DOHH2 (cell line): ENCODE measurements around the gene TMEM9B.

Experiments
- EZH2phosphoT487 ChIP-seq: fragments of 200-600 bp; sonication (generic); IDR thresholded peaks from 2 replicates; pipeline ENCODE4 v1.6.1; 2017; ENCODE audit warnings: borderline replicate concordance, mild to moderate bottlenecking, antibody characterized with exemption, low read length, moderate library complexity, mixed read lengths
- TF ChIP-seq, protein P1 (sequence below): fragments of 200-600 bp; sonication (generic); IDR thresholded peaks from one replicate; pipeline ENCODE4 v1.5.1; 2014; ENCODE audit warnings: antibody characterized with exemption, mild to moderate bottlenecking, low read depth, low read length; ENCODE audit not compliant: poor library complexity, severe bottlenecking

DNA sequence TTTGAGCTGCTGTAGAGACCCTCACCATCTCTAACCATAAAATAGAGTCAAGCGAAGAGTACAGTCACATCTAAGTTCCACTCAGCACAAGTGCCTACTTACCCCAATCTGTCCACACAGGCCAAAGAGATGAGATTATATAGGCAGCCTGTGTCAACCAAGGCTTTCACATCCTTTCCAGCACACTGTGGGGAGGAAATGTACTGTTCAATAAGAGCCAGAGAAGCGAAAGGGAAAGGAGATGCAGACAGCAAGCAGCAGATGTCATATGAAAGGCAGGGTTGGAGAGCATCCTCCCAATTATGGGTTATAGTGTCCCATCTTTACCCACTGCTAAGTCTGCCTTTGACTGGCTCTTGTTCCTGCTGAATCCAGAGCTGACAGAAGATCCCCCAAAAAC, 23.2 kb upstream of the TMEM9B start:
- TF ChIP-seq EZH2phosphoT487 = no peak
- TF ChIP-seq, protein P1, sequence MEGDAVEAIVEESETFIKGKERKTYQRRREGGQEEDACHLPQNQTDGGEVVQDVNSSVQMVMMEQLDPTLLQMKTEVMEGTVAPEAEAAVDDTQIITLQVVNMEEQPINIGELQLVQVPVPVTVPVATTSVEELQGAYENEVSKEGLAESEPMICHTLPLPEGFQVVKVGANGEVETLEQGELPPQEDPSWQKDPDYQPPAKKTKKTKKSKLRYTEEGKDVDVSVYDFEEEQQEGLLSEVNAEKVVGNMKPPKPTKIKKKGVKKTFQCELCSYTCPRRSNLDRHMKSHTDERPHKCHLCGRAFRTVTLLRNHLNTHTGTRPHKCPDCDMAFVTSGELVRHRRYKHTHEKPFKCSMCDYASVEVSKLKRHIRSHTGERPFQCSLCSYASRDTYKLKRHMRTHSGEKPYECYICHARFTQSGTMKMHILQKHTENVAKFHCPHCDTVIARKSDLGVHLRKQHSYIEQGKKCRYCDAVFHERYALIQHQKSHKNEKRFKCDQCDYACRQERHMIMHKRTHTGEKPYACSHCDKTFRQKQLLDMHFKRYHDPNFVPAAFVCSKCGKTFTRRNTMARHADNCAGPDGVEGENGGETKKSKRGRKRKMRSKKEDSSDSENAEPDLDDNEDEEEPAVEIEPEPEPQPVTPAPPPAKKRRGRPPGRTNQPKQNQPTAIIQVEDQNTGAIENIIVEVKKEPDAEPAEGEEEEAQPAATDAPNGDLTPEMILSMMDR = no peak
